H9 (cell line): ENCODE measurements around the gene BCAP29. TPM values are rescaled to one million over a fixed set of nuclear protein-coding genes. Genes with fewer than 3 reads are reported as not detected.

ENCODE experiments used
- DNase-seq: peaks from one replicate; pipeline ENCODE4 v3.0.0-alpha.2; 2017
- H2AFZ ChIP-seq: one replicate; pipeline ENCODE4 v1.6.1; 2013; ENCODE audit warnings: mild to moderate bottlenecking, low read length, control low read depth, moderate library complexity
- H2AK5ac ChIP-seq: 2 replicates; pipeline ENCODE4 v1.6.1; 2013; ENCODE audit warnings: low read length, control low read depth, mixed read lengths; ENCODE audit not compliant: insufficient read length
- H2BK120ac ChIP-seq: one replicate; pipeline ENCODE4 v1.6.1; 2013; ENCODE audit warnings: low read depth, mild to moderate bottlenecking, low read length, control low read depth, inconsistent platforms; ENCODE audit not compliant: poor library complexity, severe bottlenecking
- H2BK12ac ChIP-seq: 2 replicates; pipeline ENCODE4 v1.6.1; 2013; ENCODE audit warnings: low read length, control low read depth, mixed read lengths, low read depth; ENCODE audit not compliant: insufficient read length
- H2BK15ac ChIP-seq: 2 replicates; pipeline ENCODE4 v1.6.1; 2013; ENCODE audit warnings: low read depth, low read length, control low read depth
- H2BK20ac ChIP-seq: one replicate; pipeline ENCODE4 v1.6.1; 2013; ENCODE audit warnings: low read depth, mild to moderate bottlenecking, low read length, control low read depth, inconsistent platforms; ENCODE audit not compliant: poor library complexity, severe bottlenecking
- H2BK5ac ChIP-seq: 2 replicates; pipeline ENCODE4 v1.6.1; 2013; ENCODE audit warnings: low read length, control low read depth, mixed read lengths; ENCODE audit not compliant: insufficient read length
- H3K14ac ChIP-seq: 2 replicates; pipeline ENCODE4 v1.6.1; 2013; ENCODE audit warnings: low read length, control low read depth; ENCODE audit not compliant: insufficient read depth
- H3K18ac ChIP-seq: 2 replicates; pipeline ENCODE4 v1.6.1; 2013; ENCODE audit warnings: low read depth, mild to moderate bottlenecking, mixed read lengths, low read length, control low read depth; ENCODE audit not compliant: insufficient read length
- H3K23ac ChIP-seq: 2 replicates; pipeline ENCODE4 v1.6.1; 2013; ENCODE audit warnings: low read length, control low read depth, mixed read lengths, low read depth; ENCODE audit not compliant: insufficient read length
- H3K23me2 ChIP-seq: 2 replicates; pipeline ENCODE4 v1.6.1; 2013; ENCODE audit warnings: low read depth, mild to moderate bottlenecking, mixed read lengths, low read length, control low read depth; ENCODE audit not compliant: insufficient read length, poor library complexity, severe bottlenecking
- H3K27ac ChIP-seq: 2 replicates; pipeline ENCODE4 v1.5.1; 2013; ENCODE audit warnings: low read length, control low read depth, mixed read lengths, low read depth; ENCODE audit not compliant: insufficient read length
- H3K27me3 ChIP-seq: 2 replicates; pipeline ENCODE4 v1.6.1; 2013; ENCODE audit warnings: low read length, control low read depth, inconsistent platforms; ENCODE audit not compliant: insufficient read depth
- H3K4ac ChIP-seq: 2 replicates; pipeline ENCODE4 v1.6.1; 2013; ENCODE audit warnings: low read depth, mild to moderate bottlenecking, control low read depth, inconsistent platforms, low read length, moderate library complexity
- H3K4me1 ChIP-seq: 2 replicates; pipeline ENCODE4 v1.6.1; 2013; ENCODE audit warnings: low read length, control low read depth, inconsistent platforms; ENCODE audit not compliant: insufficient read depth
- H3K4me2 ChIP-seq: 2 replicates; pipeline ENCODE4 v1.6.1; 2013; ENCODE audit warnings: low read length, control low read depth, mixed read lengths; ENCODE audit not compliant: insufficient read length, insufficient read depth
- H3K56ac ChIP-seq: 2 replicates; pipeline ENCODE4 v1.6.1; 2013; ENCODE audit warnings: low read depth, mild to moderate bottlenecking, mixed read lengths, low read length, control low read depth; ENCODE audit not compliant: insufficient read length
- H3K79me1 ChIP-seq: 2 replicates; pipeline ENCODE4 v1.6.1; 2013; ENCODE audit warnings: low read depth, mild to moderate bottlenecking, moderate library complexity, low read length, control low read depth, inconsistent platforms; ENCODE audit not compliant: insufficient read depth, poor library complexity, severe bottlenecking
- H3K79me2 ChIP-seq: 2 replicates; pipeline ENCODE4 v1.6.1; 2013; ENCODE audit warnings: low read length, control low read depth, inconsistent platforms; ENCODE audit not compliant: insufficient read depth
- H3K9ac ChIP-seq: 2 replicates; pipeline ENCODE4 v1.6.1; 2013; ENCODE audit warnings: low read length, control low read depth, mixed read lengths; ENCODE audit not compliant: insufficient read length; ENCODE audit errors: extremely low read depth
- H3K9me3 ChIP-seq: one replicate; pipeline ENCODE4 v1.6.1; 2013; ENCODE audit warnings: low read depth, low read length, inconsistent platforms; ENCODE audit not compliant: control insufficient read depth
- H3T11ph ChIP-seq: one replicate; pipeline ENCODE4 v1.6.1; 2013; ENCODE audit warnings: mild to moderate bottlenecking, low read length, control low read depth, inconsistent platforms
- H4K20me1 ChIP-seq: one replicate; pipeline ENCODE4 v1.6.1; 2013; ENCODE audit not compliant: control insufficient read depth, insufficient read length, insufficient read depth
- H4K5ac ChIP-seq: 2 replicates; pipeline ENCODE4 v1.6.1; 2013; ENCODE audit warnings: low read depth, mild to moderate bottlenecking, mixed read lengths, low read length, control low read depth; ENCODE audit not compliant: insufficient read length
- H4K8ac ChIP-seq: replicated peaks from 2 replicates; pipeline ENCODE4 v1.6.1; 2013; ENCODE audit warnings: low read length, control low read depth, mixed read lengths, low read depth; ENCODE audit not compliant: insufficient read length
- H4K91ac ChIP-seq: 2 replicates; pipeline ENCODE4 v1.6.1; 2013; ENCODE audit warnings: low read depth, mild to moderate bottlenecking, moderate library complexity, mixed read lengths, low read length, control low read depth; ENCODE audit not compliant: insufficient read length
- H3K27ac Mint-ChIP-seq, 3 experiments: 2 replicates in 2 of 3; 3 replicates in 1 of 3; pipeline ENCODE4 v1.8.0; 2020 to 2021; ENCODE audit warnings: mixed read lengths in 3 of 3, mild to moderate bottlenecking in 1 of 3, moderate library complexity in 1 of 3
- H3K27me3 Mint-ChIP-seq: 2 replicates; pipeline ENCODE4 v1.8.0; 2021; ENCODE audit warnings: low read depth, mild to moderate bottlenecking, moderate library complexity, mixed read lengths
- H3K36me3 Mint-ChIP-seq, 3 experiments: 2 replicates in 2 of 3; 3 replicates in 1 of 3; pipeline ENCODE4 v1.8.0; 2020 to 2021; ENCODE audit warnings: low read depth in 3 of 3, mixed read lengths in 3 of 3; ENCODE audit not compliant: insufficient read depth in 1 of 3
- H3K4me1 Mint-ChIP-seq, 2 experiments: 2 replicates each; pipeline ENCODE4 v1.8.0; 2020; ENCODE audit warnings: mixed read lengths in 2 of 2
- H3K4me3 Mint-ChIP-seq, 2 experiments: 2 replicates in 1 of 2; 3 replicates in 1 of 2; pipeline ENCODE4 v1.8.0; 2020 to 2021; ENCODE audit warnings: mild to moderate bottlenecking in 2 of 2, mixed read lengths in 2 of 2, moderate library complexity in 1 of 2
- H3K9me3 Mint-ChIP-seq, 2 experiments: 2 replicates in 1 of 2; 3 replicates in 1 of 2; pipeline ENCODE4 v1.8.0; 2020; ENCODE audit warnings: mild to moderate bottlenecking in 2 of 2, mixed read lengths in 2 of 2, moderate library complexity in 1 of 2
- WGBS: extraction: QIAGEN DNeasy Blood & Tissue Kit; methylation state at CpG from one replicate; pipeline ENCODE4 v1.1.7; 2013; ENCODE audit warnings: missing lambda C conversion rate, low lambda C conversion rate, mixed read lengths; ENCODE audit not compliant: insufficient read length; ENCODE audit errors: extremely low coverage; 5-methylcytosine and 5-hydroxymethylcytosine counted together
- total RNA-seq: library from RNA; stranded (reverse); gene quantifications from 2 replicates; pipeline ENCODE4 v1.2.1, GENCODE V29; 2021
- TF ChIP-seq, protein P1 (sequence below): fragments of 200-600 bp; sonication (generic); conservative IDR thresholded peaks from 3 replicates; pipeline ENCODE4 v1.8.0; 2021; ENCODE audit warnings: antibody characterized with exemption, mild to moderate bottlenecking

BCAP29 gene
- total RNA-seq, 1 experiment from 2014 or later, result 30.6 TPM

DNA sequence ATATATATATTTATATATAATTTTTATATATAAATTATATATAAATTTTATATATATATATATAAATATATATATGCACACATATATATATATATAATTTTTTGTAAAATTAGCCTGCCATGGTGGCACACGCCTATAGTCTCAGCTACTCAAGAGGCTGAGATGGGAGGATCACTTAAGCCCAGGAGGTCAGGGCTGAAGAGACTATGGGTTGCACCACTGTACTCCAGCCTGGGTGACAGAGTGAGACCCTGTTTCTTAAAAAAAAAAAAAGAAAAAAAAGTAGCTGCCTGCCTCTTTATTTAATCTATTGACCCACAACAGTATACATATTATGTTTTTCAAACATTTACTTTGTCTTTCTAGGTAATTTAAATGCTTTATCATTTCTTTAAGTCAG is 19.2 kb downstream of the BCAP29 start:
- H2BK120ac ChIP-seq, result no peak overlapping the region
- H3K9ac ChIP-seq, result no peak overlapping the region
- H3K4me2 ChIP-seq, result no peak overlapping the region
- no peaks in the 10 kb centered on the region for H3K4me1 ChIP-seq
- Mint-ChIP-seq H3K36me3 (peaks cover 0 to 17% (median 9%) of the 10 kb centered on the region in 3 experiments; a peak in 3 of 7 replicates), H3K4me1 (no peaks in the 10 kb centered on the region), H3K9me3 (no peaks in the 10 kb centered on the region), H3K4me3 (no peak overlapping the region), H3K27ac (no peak overlapping the region), H3K27me3 (no peaks in the 10 kb centered on the region)
- H3K18ac ChIP-seq, result no peak overlapping the region
- no peak overlapping the region for H2BK20ac ChIP-seq
- TF ChIP-seq, protein P1, sequence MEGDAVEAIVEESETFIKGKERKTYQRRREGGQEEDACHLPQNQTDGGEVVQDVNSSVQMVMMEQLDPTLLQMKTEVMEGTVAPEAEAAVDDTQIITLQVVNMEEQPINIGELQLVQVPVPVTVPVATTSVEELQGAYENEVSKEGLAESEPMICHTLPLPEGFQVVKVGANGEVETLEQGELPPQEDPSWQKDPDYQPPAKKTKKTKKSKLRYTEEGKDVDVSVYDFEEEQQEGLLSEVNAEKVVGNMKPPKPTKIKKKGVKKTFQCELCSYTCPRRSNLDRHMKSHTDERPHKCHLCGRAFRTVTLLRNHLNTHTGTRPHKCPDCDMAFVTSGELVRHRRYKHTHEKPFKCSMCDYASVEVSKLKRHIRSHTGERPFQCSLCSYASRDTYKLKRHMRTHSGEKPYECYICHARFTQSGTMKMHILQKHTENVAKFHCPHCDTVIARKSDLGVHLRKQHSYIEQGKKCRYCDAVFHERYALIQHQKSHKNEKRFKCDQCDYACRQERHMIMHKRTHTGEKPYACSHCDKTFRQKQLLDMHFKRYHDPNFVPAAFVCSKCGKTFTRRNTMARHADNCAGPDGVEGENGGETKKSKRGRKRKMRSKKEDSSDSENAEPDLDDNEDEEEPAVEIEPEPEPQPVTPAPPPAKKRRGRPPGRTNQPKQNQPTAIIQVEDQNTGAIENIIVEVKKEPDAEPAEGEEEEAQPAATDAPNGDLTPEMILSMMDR, result no peak
- H3K56ac ChIP-seq, result no peak overlapping the region
- H3K14ac ChIP-seq, result no peak overlapping the region
- H3K4ac ChIP-seq, result no peak overlapping the region
- H3T11ph ChIP-seq, result no peak overlapping the region
- H4K91ac ChIP-seq, result no peak overlapping the region
- no peaks in the 10 kb centered on the region for H3K27me3 ChIP-seq
- no peak for DNase-seq
- no peak overlapping the region for H2AK5ac ChIP-seq
- H4K8ac ChIP-seq, result no peak overlapping the region
- H3K9me3 ChIP-seq, result no peaks in the 10 kb centered on the region
- H4K5ac ChIP-seq, result no peak overlapping the region
- no peak overlapping the region for H2BK15ac ChIP-seq
- no peak overlapping the region for H2BK5ac ChIP-seq
- H3K23ac ChIP-seq, result no peak overlapping the region
- H2BK12ac ChIP-seq, result no peak overlapping the region
- no CpG with 5 or more reads among the region's 1 CpG for WGBS
- no peaks in the 10 kb centered on the region for H3K79me2 ChIP-seq
- H4K20me1 ChIP-seq, result no peaks in the 10 kb centered on the region
- no peaks in the 10 kb centered on the region for H3K79me1 ChIP-seq
- no peak overlapping the region for H2AFZ ChIP-seq
- H3K23me2 ChIP-seq, result no peaks in the 10 kb centered on the region
- H3K27ac ChIP-seq, result no peak overlapping the region
